Lower leg skin (tissue), 3 donors: Measurements from ENCODE around the gene PCDHGA11.
"Not testable (repeated sequence)": the region's sequence is repeated elsewhere in the genome, so short reads cannot be mapped to it uniquely, and the experiment has no call there.

ENCODE experiments used
- CTCF ChIP-seq, 3 donors: fragments of 450-650 bp; IDR thresholded peaks; one replicate each; pipeline ENCODE4 v1.5.1; 2016; ENCODE audit warnings: antibody characterized with exemption in 3 of 3, mild to moderate bottlenecking in 3 of 3, moderate library complexity in 2 of 3
- POLR2A ChIP-seq, 2 donors: fragments of 450-650 bp; IDR thresholded peaks; one replicate each; pipeline ENCODE4 v1.6.1; 2016 to 2017; ENCODE audit warnings: antibody characterized with exemption in 2 of 2, mild to moderate bottlenecking in 1 of 2, moderate library complexity in 1 of 2

- TF ChIP-seq CTCF, POLR2A (IDR thresholded peaks at IDR 0.05): not testable (repeated sequence)
Measured at GRCh38 chr5:141432726-141433125, 11.9 kb downstream of the PCDHGA11 start.
